HepG2 (cell line): ENCODE data around the gene THRB. TPM values are rescaled to one million over a fixed set of nuclear protein-coding genes. Genes with fewer than 3 reads are reported as not detected.

Experiments
- BCL6 ChIP-seq: IDR thresholded peaks from 2 replicates; pipeline ENCODE4 v1.6.1; 2016; ENCODE audit warnings: missing genetic modification reagents, missing compliant biosample characterization
- BHLHE40 ChIP-seq: IDR thresholded peaks from 2 replicates; pipeline ENCODE4 v1.6.1; 2011; ENCODE audit warnings: low read length, improper control_type of control experiment
- HMGA1 ChIP-seq: sonication (generic); formaldehyde crosslinking; conservative IDR thresholded peaks from 2 replicates; pipeline ENCODE4 v1.4.0; 2020; ENCODE audit warnings: missing genetic modification reagents
- NFKBIZ ChIP-seq: IDR thresholded peaks from 2 replicates; pipeline ENCODE4 v1.6.1; 2018; ENCODE audit warnings: missing genetic modification reagents, missing compliant biosample characterization
- NRL ChIP-seq: sonication (generic); formaldehyde crosslinking; IDR thresholded peaks from 2 replicates; pipeline ENCODE4 v1.5.0; 2020; ENCODE audit warnings: missing genetic modification reagents, mild to moderate bottlenecking, moderate library complexity, borderline replicate concordance
- PAWR ChIP-seq: sonication (generic); formaldehyde crosslinking; IDR thresholded peaks from 2 replicates; pipeline ENCODE4 v1.4.0; 2020; ENCODE audit warnings: missing genetic modification reagents, mild to moderate bottlenecking, borderline replicate concordance
- PCBP1 ChIP-seq: fragments of 200-400 bp; formaldehyde crosslinking; IDR thresholded peaks from 2 replicates; pipeline ENCODE4 v1.6.1; 2017; ENCODE audit warnings: mild to moderate bottlenecking, low read depth, low read length, borderline replicate concordance
- ZBTB40 ChIP-seq, 2 experiments: fragments of 450-650 bp in 1 of 2; sonication (generic) in 1 of 2; formaldehyde crosslinking in 1 of 2; IDR thresholded peaks; 2 replicates each; pipeline versions ENCODE4 v1.6.1 to v1.8.0; 2016 to 2022; ENCODE audit warnings: antibody characterized with exemption in 1 of 2, mild to moderate bottlenecking in 1 of 2, missing genetic modification reagents in 1 of 2
- ZNF260 ChIP-seq: sonication (generic); formaldehyde crosslinking; IDR thresholded peaks from 2 replicates; pipeline ENCODE4 v1.4.0; 2020; ENCODE audit warnings: missing genetic modification reagents, low read depth, mild to moderate bottlenecking, borderline replicate concordance
- ZNF3 ChIP-seq: IDR thresholded peaks from 2 replicates; pipeline ENCODE4 v1.7.0; 2017; ENCODE audit warnings: inconsistent platforms
- ZNF33B ChIP-seq: sonication (generic); formaldehyde crosslinking; IDR thresholded peaks from 2 replicates; pipeline ENCODE4 v1.5.1; 2020; ENCODE audit warnings: mild to moderate bottlenecking, missing genetic modification reagents
- ZNF788 ChIP-seq: sonication (generic); formaldehyde crosslinking; IDR thresholded peaks from 2 replicates; pipeline ENCODE4 v1.5.0; 2020; ENCODE audit warnings: mild to moderate bottlenecking, missing genetic modification reagents, borderline replicate concordance
- polyA plus RNA-seq, 8 experiments: library from polyadenylated mRNA; depleted of rRNA in 3 of 8; stranded (reverse) in 7 of 8; unstranded in 1 of 8; fragments of >200 nt; fragmentation: Illumina TruSeq in 4 of 8; extraction: Trizol in 4 of 8; gene quantifications; 2 replicates each; pipeline versions ENCODE4 v1.2.1 to v1.2.3, GENCODE V29; 2011 to 2016; ENCODE audit warnings: low read depth in 4 of 8, missing spikeins in 1 of 8, mixed read lengths in 1 of 8; ENCODE audit not compliant: insufficient read depth in 1 of 8
- total RNA-seq, 5 experiments: library from RNA; depleted of rRNA; stranded (reverse); fragments of >200 nt; fragmentation: Illumina TruSeq; extraction: Trizol; gene quantifications; 2 replicates each; pipeline ENCODE4 v1.2.3, GENCODE V29; 2016; ENCODE audit warnings: low read depth in 1 of 5
- TF ChIP-seq, protein P1 (sequence below): IDR thresholded peaks from 2 replicates; pipeline ENCODE4 v1.6.1; 2016; ENCODE audit warnings: missing biosample characterization, missing genetic modification reagents, low read depth
- TF ChIP-seq, protein P2 (sequence below): sonication (generic); formaldehyde crosslinking; IDR thresholded peaks from 2 replicates; pipeline ENCODE4 v1.4.0; 2020; ENCODE audit warnings: mild to moderate bottlenecking, missing genetic modification reagents
- TF ChIP-seq, protein P3 (sequence below): IDR thresholded peaks from 2 replicates; pipeline ENCODE4 v1.6.1; 2018; ENCODE audit warnings: missing genetic modification reagents, mild to moderate bottlenecking, missing compliant biosample characterization
- TF ChIP-seq, protein P4 (sequence below): sonication (generic); formaldehyde crosslinking; IDR thresholded peaks from 2 replicates; pipeline ENCODE4 v1.8.1; 2023; ENCODE audit warnings: mild to moderate bottlenecking, missing genetic modification reagents, borderline replicate concordance

THRB gene
- total and polyA plus RNA-seq, 2 of the 13 experiments (the other 11 are each of a cell fraction or from before 2014, with no cell fraction given), result 4.7 to 22.7 TPM

- TF ChIP-seq ZBTB40 (IDR thresholded peaks at IDR 0.05), result no peak
- TF ChIP-seq ZBTB40 (CRISPR knock-in tag; IDR thresholded peaks at IDR 0.05), result no peak
- TF ChIP-seq, protein P1, sequence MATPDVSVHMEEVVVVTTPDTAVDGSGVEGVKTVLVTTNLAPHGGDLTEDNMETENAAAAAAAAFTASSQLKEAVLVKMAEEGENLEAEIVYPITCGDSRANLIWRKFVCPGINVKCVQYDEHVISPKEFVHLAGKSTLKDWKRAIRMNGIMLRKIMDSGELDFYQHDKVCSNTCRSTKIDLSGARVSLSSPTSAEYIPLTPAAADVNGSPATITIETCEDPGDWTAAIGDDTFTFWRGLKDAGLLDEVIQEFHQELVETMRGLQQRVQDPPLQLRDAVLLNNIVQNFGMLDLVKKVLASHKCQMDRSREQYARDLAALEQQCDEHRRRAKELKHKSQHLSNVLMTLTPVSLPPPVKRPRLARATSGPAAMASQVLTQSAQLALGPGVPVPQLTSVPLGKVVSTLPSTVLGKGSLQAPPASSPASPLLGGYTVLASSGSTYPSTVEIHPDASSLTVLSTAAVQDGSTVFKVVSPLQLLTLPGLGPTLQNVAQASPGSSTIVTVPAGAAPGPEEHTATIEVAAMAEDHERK (CRISPR knock-in tag), result no peak
- no peak for TF ChIP-seq ZNF3 (CRISPR knock-in tag)
- TF ChIP-seq ZNF788 (CRISPR knock-in tag), result no peak
- TF ChIP-seq, protein P2, sequence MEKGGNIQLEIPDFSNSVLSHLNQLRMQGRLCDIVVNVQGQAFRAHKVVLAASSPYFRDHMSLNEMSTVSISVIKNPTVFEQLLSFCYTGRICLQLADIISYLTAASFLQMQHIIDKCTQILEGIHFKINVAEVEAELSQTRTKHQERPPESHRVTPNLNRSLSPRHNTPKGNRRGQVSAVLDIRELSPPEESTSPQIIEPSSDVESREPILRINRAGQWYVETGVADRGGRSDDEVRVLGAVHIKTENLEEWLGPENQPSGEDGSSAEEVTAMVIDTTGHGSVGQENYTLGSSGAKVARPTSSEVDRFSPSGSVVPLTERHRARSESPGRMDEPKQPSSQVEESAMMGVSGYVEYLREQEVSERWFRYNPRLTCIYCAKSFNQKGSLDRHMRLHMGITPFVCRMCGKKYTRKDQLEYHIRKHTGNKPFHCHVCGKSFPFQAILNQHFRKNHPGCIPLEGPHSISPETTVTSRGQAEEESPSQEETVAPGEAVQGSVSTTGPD, result 0 out of 2 replicates have a peak, but pooled peaks have one; percentile 29
- TF ChIP-seq ZNF33B, result no peak
- TF ChIP-seq, protein P3, sequence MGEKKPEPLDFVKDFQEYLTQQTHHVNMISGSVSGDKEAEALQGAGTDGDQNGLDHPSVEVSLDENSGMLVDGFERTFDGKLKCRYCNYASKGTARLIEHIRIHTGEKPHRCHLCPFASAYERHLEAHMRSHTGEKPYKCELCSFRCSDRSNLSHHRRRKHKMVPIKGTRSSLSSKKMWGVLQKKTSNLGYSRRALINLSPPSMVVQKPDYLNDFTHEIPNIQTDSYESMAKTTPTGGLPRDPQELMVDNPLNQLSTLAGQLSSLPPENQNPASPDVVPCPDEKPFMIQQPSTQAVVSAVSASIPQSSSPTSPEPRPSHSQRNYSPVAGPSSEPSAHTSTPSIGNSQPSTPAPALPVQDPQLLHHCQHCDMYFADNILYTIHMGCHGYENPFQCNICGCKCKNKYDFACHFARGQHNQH (CRISPR knock-in tag), result no peak
- TF ChIP-seq BCL6 (CRISPR knock-in tag), result no peak
- TF ChIP-seq BHLHE40, result no peak
- TF ChIP-seq, protein P4, sequence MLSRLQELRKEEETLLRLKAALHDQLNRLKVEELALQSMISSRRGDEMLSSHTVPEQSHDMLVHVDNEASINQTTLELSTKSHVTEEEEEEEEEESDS (CRISPR knock-in tag), result no peak
- no peak for TF ChIP-seq NRL (CRISPR knock-in tag)
- no peak for TF ChIP-seq NFKBIZ
- TF ChIP-seq PCBP1, result no peak
- TF ChIP-seq HMGA1 (CRISPR knock-in tag), result no peak
- TF ChIP-seq ZNF260 (CRISPR knock-in tag), result no peak
- no peak for TF ChIP-seq PAWR (CRISPR knock-in tag)
These were observed at the start of gene THRB (continued) for GRCh38 chr3:24494618-24495325.
